GM10248 (cell line): ENCODE measurements around the gene TFG.

Experiments used
- CTCF ChIA-PET: fragments of 300-600 bp; sonication (Branson Sonifier 250); formaldehyde crosslinking; extraction: SDS; loops from one replicate; lab custom pipeline; 2021; ENCODE audit warnings: antibody characterized with exemption; lab: Yijun Ruan, JAX
- POLR2A ChIA-PET: fragments of 350-650 bp; sonication (Branson Sonifier 250); formaldehyde crosslinking; extraction: SDS; loops from one replicate; lab custom pipeline; 2020; ENCODE audit warnings: antibody characterized with exemption; lab: Yijun Ruan, JAX
- DNase-seq: peaks from one replicate; pipeline ENCODE4 v3.0.0; 2012; ENCODE audit errors: extremely low spot score
- CTCF ChIP-seq: IDR thresholded peaks from 2 replicates; pipeline ENCODE4 v1.5.1; 2012; ENCODE audit warnings: mild to moderate bottlenecking, low read depth; ENCODE audit errors: extremely low read depth, missing control alignments, control extremely low read depth

Gene TFG

GRCh38 chr3:100766069-100766468 is 56.8 kb downstream of the TFG start:
- no peak for DNase-seq
- CTCF ChIA-PET: interaction anchor here (0.7 kb wide), 1 partner anchor 1762 kb away, joined by 3 read pairs; no protein-coding TSS in a partner anchor
- TF ChIP-seq CTCF: no peak
- POLR2A ChIA-PET: no interaction called here

GRCh38 chr3:100769693-100770092 is 60.4 kb downstream of the TFG start:
- no peak for TF ChIP-seq CTCF
- POLR2A ChIA-PET: no interaction called here
- DNase-seq: no peak
- CTCF ChIA-PET: interaction anchor here (1.2 to 2.1 kb wide), 3 partner anchors 8 to 21 kb away, joined by 3 to 11 read pairs (median 3); no protein-coding TSS in a partner anchor

- POLR2A ChIA-PET: no interaction called here
- CTCF ChIA-PET: no interaction called here
- no peak for TF ChIP-seq CTCF
- no peak for DNase-seq
These were observed 65.9 kb downstream of the TFG start for GRCh38 chr3:100775226-100775625.

GRCh38 chr3:100775669-100776068 is 66.4 kb downstream of the TFG start:
- POLR2A ChIA-PET: no interaction called here
- DNase-seq: no peak
- CTCF ChIA-PET: no interaction called here
- no peak for TF ChIP-seq CTCF

- CTCF ChIA-PET: interaction anchor here (0.7 to 1.5 kb wide), 2 partner anchors 313 to 314 kb away, joined by 3 to 5 read pairs; no protein-coding TSS in a partner anchor
- TF ChIP-seq CTCF: no peak
- POLR2A ChIA-PET: no interaction called here
- DNase-seq: no peak
These were observed 66.9 kb downstream of the TFG start for GRCh38 chr3:100776097-100776729.

GRCh38 chr3:100776746-100777145 is 67.5 kb downstream of the TFG start:
- CTCF ChIA-PET: interaction anchor here (0.7 to 1.5 kb wide), 5 partner anchors 9 to 314 kb away, joined by 3 to 5 read pairs (median 3); no protein-coding TSS in a partner anchor
- DNase-seq: no peak
- POLR2A ChIA-PET: no interaction called here
- no peak for TF ChIP-seq CTCF

GRCh38 chr3:100777271-100777670 is 68.0 kb downstream of the TFG start:
- no peak for TF ChIP-seq CTCF
- POLR2A ChIA-PET: no interaction called here
- CTCF ChIA-PET: interaction anchor here (0.7 to 1.5 kb wide), 5 partner anchors 9 to 315 kb away, joined by 3 to 5 read pairs (median 3); no protein-coding TSS in a partner anchor
- DNase-seq: no peak
